Prostate gland (tissue), 2 donors: ENCODE results near the gene OR1F1.

Experiments used
- CTCF ChIP-seq, 4 experiments: fragments of 200-600 bp in 2 of 4; fragments of 450-650 bp in 2 of 4; sonication (generic) in 2 of 4; IDR thresholded peaks; 1 replicate in 3 of 4; 2 replicates in 1 of 4; pipeline ENCODE4 v1.5.1; 2016 to 2019; ENCODE audit warnings: antibody characterized with exemption in 4 of 4, mild to moderate bottlenecking in 2 of 4, moderate library complexity in 2 of 4
- POLR2A ChIP-seq: fragments of 450-650 bp; IDR thresholded peaks from one replicate; pipeline ENCODE4 v1.6.1; 2016; ENCODE audit warnings: antibody characterized with exemption, mild to moderate bottlenecking
- POLR2AphosphoS5 ChIP-seq: sonication (generic); formaldehyde crosslinking; IDR thresholded peaks from one replicate; pipeline ENCODE4 v1.6.1; 2017; ENCODE audit warnings: antibody characterized with exemption

DNA sequence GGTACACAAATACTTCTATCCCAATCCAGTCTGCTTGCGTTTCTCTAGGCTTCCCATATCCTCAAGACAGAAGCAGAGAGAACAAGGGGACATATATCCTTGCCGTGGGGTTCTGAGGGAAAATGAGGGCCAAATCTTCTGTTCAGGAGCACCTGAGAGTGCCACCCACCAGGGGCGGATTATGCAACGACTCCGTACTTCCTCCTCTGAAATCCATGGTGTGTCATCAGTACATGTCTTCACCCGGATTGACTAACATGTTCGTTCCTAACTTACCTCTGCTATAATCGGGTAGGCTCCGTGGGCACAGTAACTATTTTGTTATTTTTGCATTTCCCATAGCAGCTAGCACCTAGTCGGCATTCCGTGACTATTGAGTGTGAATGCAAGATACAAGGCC lies 54.7 kb downstream of the OR1F1 start:
- no peak for TF ChIP-seq CTCF (IDR thresholded peaks at IDR 0.05)
- TF ChIP-seq POLR2A, result no peak
- no peak for TF ChIP-seq POLR2AphosphoS5
